B cell (primary cell): ENCODE data around the gene RBM33. TPM values are rescaled to one million over a fixed set of nuclear protein-coding genes. Genes with fewer than 3 reads are reported as not detected.

Source experiments
- ATAC-seq: fragments of 200-7000 bp; cut with Tn5 transposase; one replicate; pipeline ENCODE4 v1.10.0; 2021; ENCODE audit warnings: low read depth, mild to moderate bottlenecking, moderate number of reproducible peaks, moderate library complexity
- CTCF ChIA-PET: fragments of 350-600 bp; sonication (Branson Sonifier 250); formaldehyde crosslinking; loops from one replicate; lab custom pipeline; 2021; ENCODE audit warnings: antibody characterized with exemption, inconsistent platforms; lab: Charles Lee
- POLR2A ChIA-PET: fragments of 350-600 bp; sonication (Branson Sonifier 250); formaldehyde crosslinking; loops from one replicate; lab custom pipeline; 2021; ENCODE audit warnings: antibody characterized with exemption; lab: Charles Lee
- DNase-seq: peaks from one replicate; pipeline ENCODE4 v3.0.0; 2013
- H2AFZ ChIP-seq: 2 replicates; pipeline ENCODE4 v1.6.1; 2012; ENCODE audit warnings: mild to moderate bottlenecking, low read depth, low read length; ENCODE audit not compliant: insufficient read depth, poor library complexity, severe bottlenecking
- H3K27ac ChIP-seq, 2 donors: 1 replicate in 1 of 2; 2 replicates in 1 of 2; pipeline ENCODE4 v1.5.1; 2012 to 2013; ENCODE audit warnings: low read length in 2 of 2, mild to moderate bottlenecking in 2 of 2, moderate library complexity in 1 of 2
- H3K27me3 ChIP-seq, 4 experiments: fragments of 200-600 bp in 1 of 4; sonication (generic) in 1 of 4; replicated peaks in 1 of 4; 1 replicate in 2 of 4; 2 replicates in 2 of 4; pipeline versions ENCODE4 v1.6.1 to v1.7.0; 2013 to 2016; ENCODE audit warnings: low read length in 3 of 4, mild to moderate bottlenecking in 2 of 4, mixed read lengths in 1 of 4, moderate library complexity in 1 of 4; ENCODE audit not compliant: insufficient read depth in 4 of 4, control insufficient read depth in 3 of 4; ENCODE audit errors: control extremely low read depth in 1 of 4
- H3K36me3 ChIP-seq, 2 experiments: replicated peaks in 1 of 2; 1 replicate in 1 of 2; 2 replicates in 1 of 2; pipeline versions ENCODE4 v1.6.1 to v1.7.1; 2013; ENCODE audit warnings: low read length in 1 of 2; ENCODE audit not compliant: insufficient read depth in 2 of 2, control insufficient read depth in 1 of 2; ENCODE audit errors: control extremely low read depth in 1 of 2, extremely low read depth in 1 of 2
- H3K4me1 ChIP-seq, 2 donors: fragments of 200-600 bp in 1 of 2; sonication (generic) in 1 of 2; 1 replicate in 1 of 2; 2 replicates in 1 of 2; pipeline versions ENCODE4 v1.5.1 to v1.6.1; 2013 to 2017; ENCODE audit warnings: low read length in 2 of 2; ENCODE audit not compliant: control insufficient read depth in 2 of 2, insufficient read depth in 2 of 2
- H3K4me2 ChIP-seq: replicated peaks from 2 replicates; pipeline ENCODE3; 2012; ENCODE audit warnings: mild to moderate bottlenecking, low read depth, low read length; ENCODE audit not compliant: poor library complexity, severe bottlenecking
- H3K4me3 ChIP-seq, 5 experiments: fragments of 200-600 bp in 1 of 5; sonication (generic) in 1 of 5; 1 replicate in 3 of 5; 2 replicates in 2 of 5; pipeline versions ENCODE4 v1.5.1 to v1.7.0; 2011 to 2016; ENCODE audit warnings: low read length in 4 of 5, mild to moderate bottlenecking in 4 of 5, low read depth in 2 of 5, control low read depth in 1 of 5, moderate library complexity in 1 of 5; ENCODE audit not compliant: insufficient read depth in 1 of 5; ENCODE audit errors: control extremely low read depth in 1 of 5, extremely low read depth in 1 of 5
- H3K79me2 ChIP-seq: fragments of 200-600 bp; sonication (generic); one replicate; pipeline ENCODE4 v1.6.0; 2016; ENCODE audit warnings: low read length; ENCODE audit not compliant: control insufficient read depth, insufficient read depth
- H3K9ac ChIP-seq: fragments of 200-600 bp; sonication (generic); 2 replicates; pipeline ENCODE4 v1.6.1; 2017; ENCODE audit warnings: mild to moderate bottlenecking, low read length, moderate library complexity
- H3K9me3 ChIP-seq, 3 donors: one replicate each; pipeline versions ENCODE4 v1.6.1 to v1.7.1; 2013; ENCODE audit warnings: low read length in 2 of 3; ENCODE audit not compliant: control insufficient read depth in 2 of 3, insufficient read depth in 1 of 3; ENCODE audit errors: control extremely low read depth in 1 of 3
- H4K20me1 ChIP-seq: 2 replicates; pipeline ENCODE4 v1.6.0; 2012; ENCODE audit warnings: mild to moderate bottlenecking, low read length; ENCODE audit not compliant: insufficient read depth, control insufficient read depth, poor library complexity, severe bottlenecking
- H3K27ac Mint-ChIP-seq: one replicate; pipeline ENCODE4 v1.8.0; 2021; ENCODE audit warnings: mixed read lengths
- H3K27me3 Mint-ChIP-seq: one replicate; pipeline ENCODE4 v1.8.0; 2021; ENCODE audit warnings: mixed read lengths
- H3K4me1 Mint-ChIP-seq: one replicate; pipeline ENCODE4 v1.8.0; 2021; ENCODE audit warnings: mixed read lengths
- H3K4me3 Mint-ChIP-seq: one replicate; pipeline ENCODE4 v1.8.0; 2021; ENCODE audit warnings: mixed read lengths
- H3K9me3 Mint-ChIP-seq: one replicate; pipeline ENCODE4 v1.8.0; 2022; ENCODE audit warnings: mixed read lengths; ENCODE audit not compliant: insufficient read depth
- EZH2 ChIP-seq: IDR thresholded peaks from 2 replicates; pipeline ENCODE4 v1.6.1; 2012; ENCODE audit warnings: borderline replicate concordance, low read depth, mild to moderate bottlenecking, moderate library complexity, low read length; ENCODE audit not compliant: insufficient read depth, poor library complexity, severe bottlenecking
- WGBS: methylation state at CpG from one replicate; pipeline ENCODE4 v1.1.5; 2013; ENCODE audit warnings: missing lambda C conversion rate; ENCODE audit not compliant: insufficient coverage; 5-methylcytosine and 5-hydroxymethylcytosine counted together
- intact Hi-C: fragments of 100-400 bp; cut with micrococcal nuclease; formaldehyde crosslinking; loops from one replicate; pipeline ENCODE4 v1.10.0; 2022
- polyA plus RNA-seq: library from polyadenylated mRNA; depleted of rRNA; stranded (reverse); fragments of >200 nt; gene quantifications from 2 replicates; pipeline ENCODE4 v1.2.3, GENCODE V29; 2012
- total RNA-seq, 2 donors: library from RNA; stranded (reverse); fragments of 120-200 nt in 1 of 2; gene quantifications; 1 replicate in 1 of 2; 2 replicates in 1 of 2; pipeline versions ENCODE4 v1.2.3 to v1.2.4, GENCODE V29; 2013 to 2022
- TF ChIP-seq, protein P1 (sequence below): fragments of 200-600 bp; IDR thresholded peaks from one replicate; pipeline ENCODE4 v1.8.0; 2022; ENCODE audit warnings: antibody characterized with exemption, mild to moderate bottlenecking

RBM33 gene
- total and polyA plus RNA-seq, 2 donors (not counting 1 experiment from before 2014, with no cell fraction given): 33.5 to 189 TPM

- Histone ChIP-seq H3K4me2 (peak overlapping the region; percentile 9), H3K36me3 (peaks cover 1 to 16% of the 10 kb centered on the region in 2 experiments), H2AFZ (no peak overlapping the region), H3K9me3 (peaks cover 0 to 12% (median 6%) of the 10 kb centered on the region in 3 donors), H3K9ac (no peak overlapping the region), H3K79me2 (peaks cover 100% of the 10 kb centered on the region), H4K20me1 (peaks cover 75% of the 10 kb centered on the region), H3K27me3 (no peaks in the 10 kb centered on the region), H3K27ac (no peak overlapping the region), H3K4me3 (no peak overlapping the region), H3K4me1 (peaks cover 29 to 30% of the 10 kb centered on the region in 2 donors)
- no peak for DNase-seq
- no peaks in the 10 kb centered on the region for H3K27me3 Mint-ChIP-seq
- H3K9me3 Mint-ChIP-seq: peaks cover 10% of the 10 kb centered on the region
- TF ChIP-seq, protein P1, sequence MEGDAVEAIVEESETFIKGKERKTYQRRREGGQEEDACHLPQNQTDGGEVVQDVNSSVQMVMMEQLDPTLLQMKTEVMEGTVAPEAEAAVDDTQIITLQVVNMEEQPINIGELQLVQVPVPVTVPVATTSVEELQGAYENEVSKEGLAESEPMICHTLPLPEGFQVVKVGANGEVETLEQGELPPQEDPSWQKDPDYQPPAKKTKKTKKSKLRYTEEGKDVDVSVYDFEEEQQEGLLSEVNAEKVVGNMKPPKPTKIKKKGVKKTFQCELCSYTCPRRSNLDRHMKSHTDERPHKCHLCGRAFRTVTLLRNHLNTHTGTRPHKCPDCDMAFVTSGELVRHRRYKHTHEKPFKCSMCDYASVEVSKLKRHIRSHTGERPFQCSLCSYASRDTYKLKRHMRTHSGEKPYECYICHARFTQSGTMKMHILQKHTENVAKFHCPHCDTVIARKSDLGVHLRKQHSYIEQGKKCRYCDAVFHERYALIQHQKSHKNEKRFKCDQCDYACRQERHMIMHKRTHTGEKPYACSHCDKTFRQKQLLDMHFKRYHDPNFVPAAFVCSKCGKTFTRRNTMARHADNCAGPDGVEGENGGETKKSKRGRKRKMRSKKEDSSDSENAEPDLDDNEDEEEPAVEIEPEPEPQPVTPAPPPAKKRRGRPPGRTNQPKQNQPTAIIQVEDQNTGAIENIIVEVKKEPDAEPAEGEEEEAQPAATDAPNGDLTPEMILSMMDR: no peak
- WGBS: 56% methylated on average over 1 of the region's 6 CpGs
- ChIA-PET POLR2A (interaction anchor here (0.6 kb wide), 1 partner anchor 17 kb away, joined by 7 read pairs; no protein-coding TSS in a partner anchor), CTCF (interaction anchor here (1.7 kb wide), 1 partner anchor 54 kb away, joined by 4 read pairs; no protein-coding TSS in a partner anchor)
- no peak overlapping the region for H3K27ac Mint-ChIP-seq
- no peak for ATAC-seq
- H3K4me3 Mint-ChIP-seq: no peak overlapping the region
- H3K4me1 Mint-ChIP-seq: peaks cover 72% of the 10 kb centered on the region
- intact Hi-C loops: loop anchor here (5.0 to 10.0 kb wide), 2 partner anchors 55 to 728 kb away; no protein-coding TSS in a partner anchor
These were observed 8.0 kb downstream of the RBM33 start for GRCh38 chr7:155652156-155653114.

DNA sequence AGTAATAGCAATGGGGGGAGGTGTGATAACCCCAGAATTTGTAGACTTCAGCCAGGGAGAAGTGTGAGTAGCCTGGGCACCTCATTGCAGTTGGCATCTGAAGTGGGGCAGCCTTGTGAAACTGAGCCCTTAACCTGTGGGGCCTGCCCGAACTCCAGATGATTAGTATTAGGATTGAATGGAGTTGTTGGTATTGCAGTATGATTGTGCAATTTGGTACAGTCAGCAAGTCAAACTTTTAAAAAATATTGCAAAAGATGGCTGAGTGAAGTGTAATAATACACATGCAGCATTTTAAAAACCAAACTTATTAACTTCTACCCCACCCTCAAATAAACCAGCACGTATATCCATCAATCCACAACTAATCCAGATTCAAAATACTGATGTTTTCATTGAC, 9.3 kb downstream of the RBM33 start:
- Histone ChIP-seq H3K27ac (no peak overlapping the region), H3K9me3 (peaks cover 0 to 4% (median 0%) of the 10 kb centered on the region in 3 donors), H3K79me2 (peaks cover 100% of the 10 kb centered on the region), H3K4me2 (no peak overlapping the region), H3K9ac (no peak overlapping the region), H3K36me3 (peaks cover 1 to 6% of the 10 kb centered on the region in 2 experiments), H2AFZ (no peak overlapping the region), H4K20me1 (peaks cover 84% of the 10 kb centered on the region), H3K4me3 (no peak overlapping the region), H3K4me1 (peaks cover 34 to 35% of the 10 kb centered on the region in 2 donors), H3K27me3 (no peaks in the 10 kb centered on the region)
- Mint-ChIP-seq H3K27ac (no peak overlapping the region), H3K4me1 (peaks cover 72% of the 10 kb centered on the region), H3K27me3 (no peaks in the 10 kb centered on the region), H3K9me3 (peaks cover 6% of the 10 kb centered on the region), H3K4me3 (no peak overlapping the region)
- no peak for TF ChIP-seq EZH2
- TF ChIP-seq, protein P1: no peak
- CTCF ChIA-PET: interaction anchor here (1.7 kb wide), 1 partner anchor 55 kb away, joined by 4 read pairs; no protein-coding TSS in a partner anchor
- POLR2A ChIA-PET: no interaction called here
- intact Hi-C loops: loop anchor here (5.0 to 10.0 kb wide), 2 partner anchors 57 to 729 kb away; no protein-coding TSS in a partner anchor
- no peak for ATAC-seq
- 100% methylated on average over 2 of the region's 2 CpGs for WGBS
- DNase-seq: no peak
